Lower leg skin (tissue), 4 donors: Measurements from ENCODE around the gene DISC1. TPM values are rescaled to one million over a fixed set of nuclear protein-coding genes. Genes with fewer than 3 reads are reported as not detected.

Experiments used
- DNase-seq, 2 donors: peaks; one replicate each; pipeline ENCODE4 v3.0.0-alpha.2; 2019; ENCODE audit warnings: low spot score in 2 of 2
- H3K4me3 ChIP-seq: fragments of 200-600 bp; sonication (generic); 2 replicates; pipeline ENCODE4 v1.5.1; 2017; ENCODE audit warnings: mild to moderate bottlenecking, low read depth; ENCODE audit not compliant: poor library complexity, severe bottlenecking
- CTCF ChIP-seq, 3 donors: fragments of 450-650 bp; IDR thresholded peaks; one replicate each; pipeline ENCODE4 v1.5.1; 2016; ENCODE audit warnings: antibody characterized with exemption in 3 of 3, mild to moderate bottlenecking in 3 of 3, moderate library complexity in 2 of 3
- POLR2A ChIP-seq, 2 donors: fragments of 450-650 bp; IDR thresholded peaks; one replicate each; pipeline ENCODE4 v1.6.1; 2016 to 2017; ENCODE audit warnings: antibody characterized with exemption in 2 of 2, mild to moderate bottlenecking in 1 of 2, moderate library complexity in 1 of 2
- WGBS, 2 donors: methylation state at CpG; one replicate each; pipeline ENCODE4 v1.1.5; 2018; 5-methylcytosine and 5-hydroxymethylcytosine counted together
- intact Hi-C: fragments of 100-400 bp; cut with DNase I; formaldehyde crosslinking; loops from one replicate; pipeline ENCODE4 v1.15.0; 2023; ENCODE audit warnings: low total_unique reads
- total RNA-seq, 4 donors: library from RNA; depleted of rRNA; stranded (reverse); fragments of >200 nt; gene quantifications; one replicate each; pipeline ENCODE4 v1.1.0, GENCODE V29; 2016

DISC1 gene
- total RNA-seq, 4 donors from 2014 or later = 1.6 to 7.4 (median 3.5) TPM

GRCh38 chr1:231729544-231729943 lies 103.0 kb downstream of the DISC1 start:
- no peak for TF ChIP-seq CTCF (IDR thresholded peaks at IDR 0.05)
- no peak for TF ChIP-seq POLR2A (IDR thresholded peaks at IDR 0.05)
- WGBS, 2 donors = 0 to 9% methylated on average over 1 of the region's 1 CpG
- intact Hi-C loops = no loop called here
- no peak for DNase-seq
- H3K4me3 ChIP-seq = no peak overlapping the region

DNA sequence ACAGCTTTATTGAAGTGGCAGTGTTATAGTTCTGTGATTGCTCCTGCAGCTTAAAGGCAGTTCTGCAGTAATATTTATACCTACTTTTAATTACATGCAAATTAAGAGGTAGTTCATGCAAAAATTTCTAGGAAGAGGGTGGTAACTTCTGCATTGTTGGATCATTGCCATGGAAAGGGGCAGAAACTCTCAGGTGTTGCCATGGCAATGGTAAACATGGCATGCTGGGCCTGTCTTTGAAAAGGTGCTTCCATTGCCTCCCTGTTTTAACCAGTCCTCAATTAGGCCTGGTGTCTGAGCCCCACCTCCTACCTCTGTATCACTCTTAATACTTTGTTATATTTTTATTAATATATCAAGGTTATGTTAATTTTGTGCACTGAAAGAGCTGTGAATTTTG lies 104.7 kb downstream of the DISC1 start:
- intact Hi-C loops = no loop called here
- TF ChIP-seq POLR2A (IDR thresholded peaks at IDR 0.05) (no peak), CTCF (IDR thresholded peaks at IDR 0.05) (no peak)
- DNase-seq = no peak
- no peak overlapping the region for H3K4me3 ChIP-seq

DNA sequence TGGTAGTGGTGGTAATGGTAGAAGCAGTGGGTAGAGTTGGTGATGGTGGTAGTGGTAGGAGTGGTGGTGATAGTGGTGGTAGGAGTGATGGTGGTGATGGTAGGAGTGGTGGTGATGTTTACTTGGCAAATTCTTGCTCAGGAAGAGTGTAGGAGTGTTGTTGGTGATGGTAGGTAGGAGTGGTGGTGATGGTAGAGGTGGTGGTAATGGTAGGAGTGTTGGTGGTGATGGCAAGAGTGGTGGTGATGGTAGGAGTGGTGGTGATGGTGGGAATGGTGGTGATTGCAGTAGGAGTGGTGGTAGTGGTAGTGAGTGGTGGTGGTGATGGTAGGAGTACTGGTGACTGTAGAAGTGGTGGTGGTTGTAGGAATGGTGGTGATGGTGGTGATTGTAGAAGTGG lies 106.5 kb downstream of the DISC1 start:
- intact Hi-C loops = no loop called here
- no peak overlapping the region for H3K4me3 ChIP-seq
- TF ChIP-seq POLR2A (IDR thresholded peaks at IDR 0.05) = no peak
- no peak for TF ChIP-seq CTCF (IDR thresholded peaks at IDR 0.05)
- no peak for DNase-seq

DNA sequence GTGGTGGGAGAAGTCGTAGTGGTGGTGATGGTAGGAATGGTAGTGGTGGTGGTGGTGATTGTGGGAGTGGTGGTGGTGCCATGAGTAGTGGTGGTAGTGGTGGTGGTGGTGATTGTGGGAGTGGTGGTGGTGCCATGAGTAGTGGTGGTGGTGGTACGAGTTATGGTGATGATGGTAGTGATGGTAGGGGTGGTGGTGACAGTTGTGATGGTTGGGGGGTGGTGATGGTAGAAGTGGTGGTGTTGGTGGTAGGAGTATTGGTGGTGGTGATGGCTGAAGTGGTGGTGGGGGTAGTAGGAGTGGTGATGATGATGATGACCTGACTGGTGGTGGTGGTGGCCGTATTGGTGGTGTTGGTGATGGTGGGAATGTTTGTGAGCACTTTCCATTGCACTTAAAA lies 107.1 kb downstream of the DISC1 start:
- no peak overlapping the region for H3K4me3 ChIP-seq
- no peak for TF ChIP-seq CTCF (IDR thresholded peaks at IDR 0.05)
- TF ChIP-seq POLR2A (IDR thresholded peaks at IDR 0.05) = no peak
- intact Hi-C loops = no loop called here
- no peak for DNase-seq
- 82 to 92% methylated on average over 3 of the region's 3 CpGs for WGBS, 2 donors

DNA sequence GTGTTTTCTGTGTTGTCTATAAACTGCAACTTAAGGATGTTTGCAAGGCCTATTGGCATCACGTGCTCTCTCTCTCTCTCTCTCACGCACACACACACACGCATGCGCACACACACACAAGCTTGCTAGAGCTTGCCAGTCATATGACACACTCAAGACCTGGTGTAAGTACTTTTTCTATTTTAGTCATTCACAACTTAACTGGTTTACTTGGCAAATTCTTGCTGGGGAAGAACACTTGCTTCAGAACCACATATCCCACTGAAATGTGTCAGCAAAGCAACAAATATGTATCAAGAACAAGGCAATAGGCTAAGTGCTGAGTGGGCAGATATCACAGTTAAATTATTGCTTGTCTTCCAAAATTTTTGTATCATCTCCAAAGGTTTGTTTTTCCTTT lies 107.8 kb downstream of the DISC1 start:
- no peak for TF ChIP-seq POLR2A (IDR thresholded peaks at IDR 0.05)
- no peak for TF ChIP-seq CTCF (IDR thresholded peaks at IDR 0.05)

DNA sequence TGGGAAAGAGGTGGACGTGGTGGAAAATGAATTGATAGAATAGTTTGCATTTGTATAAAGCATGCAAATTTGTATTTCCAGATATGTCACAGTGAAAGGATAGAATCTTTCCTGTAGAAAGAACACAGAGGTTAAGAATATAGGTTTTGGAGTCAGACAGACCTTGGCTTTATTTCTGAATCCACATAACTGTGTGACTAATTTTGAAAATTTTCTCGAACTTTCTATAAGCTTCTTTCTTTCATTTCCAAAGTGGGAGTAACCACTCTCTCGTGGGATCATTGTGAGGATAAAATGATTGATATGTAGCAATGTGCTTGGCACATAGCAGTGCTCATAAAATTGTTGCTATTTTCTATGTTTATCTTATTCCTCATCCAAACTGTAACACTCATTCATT lies 108.8 kb downstream of the DISC1 start:
- no peak for TF ChIP-seq POLR2A (IDR thresholded peaks at IDR 0.05)
- TF ChIP-seq CTCF (IDR thresholded peaks at IDR 0.05) = no peak
- intact Hi-C loops = no loop called here
- 52 to 63% methylated on average over 3 of the region's 3 CpGs for WGBS, 2 donors
- no peak for DNase-seq
- no peak overlapping the region for H3K4me3 ChIP-seq

More for the DNA sequence above, 107.8 kb downstream of the DISC1 start:
- WGBS, 2 donors = 78% methylated on average over 4 of the region's 4 CpGs
- no peak overlapping the region for H3K4me3 ChIP-seq
- DNase-seq = no peak
- intact Hi-C loops = no loop called here
